Midbrain (tissue), 1 donor: Measurements from ENCODE around the gene TLE1.

Source experiments
- DNase-seq: peaks from one replicate; lab custom pipeline; 2025; lab: John Stamatoyannopoulos, UW

TLE1 gene

GRCh38 chr9:81573415-81574321 lies 115.7 kb downstream of the TLE1 start:
- DNase-seq, result no peak

GRCh38 chr9:81570083-81570482 lies 119.3 kb downstream of the TLE1 start:
- no peak for DNase-seq

DNA sequence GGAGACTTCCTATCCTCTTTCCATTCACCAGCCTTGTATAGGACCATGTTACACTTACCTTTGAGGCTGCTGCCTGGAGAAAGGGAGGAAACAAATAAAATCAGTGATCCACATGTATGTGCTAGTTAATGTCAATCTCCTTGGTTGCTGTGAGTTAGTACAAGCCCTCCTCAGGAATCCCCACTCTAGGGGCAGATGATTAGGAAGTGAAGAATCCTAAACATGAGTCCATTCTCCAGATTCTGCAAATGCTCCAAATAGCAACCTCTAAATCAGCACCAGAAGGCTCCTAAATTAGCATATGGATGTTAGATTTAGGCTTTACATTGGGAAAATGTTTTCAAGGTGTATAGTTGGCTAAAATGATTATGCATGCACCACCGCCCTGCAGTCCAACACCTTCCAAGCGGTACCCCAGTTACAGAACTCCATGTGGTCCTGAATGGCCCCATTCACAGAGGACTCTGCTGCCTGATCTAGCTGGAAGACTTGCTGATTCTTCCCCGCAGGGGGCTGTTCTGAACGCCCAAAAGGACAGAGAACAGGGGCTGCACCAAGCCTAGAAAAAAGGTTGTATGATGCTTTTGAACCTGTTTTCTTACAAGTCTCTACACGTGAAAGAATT lies 123.2 kb downstream of the TLE1 start:
- no peak for DNase-seq

DNA sequence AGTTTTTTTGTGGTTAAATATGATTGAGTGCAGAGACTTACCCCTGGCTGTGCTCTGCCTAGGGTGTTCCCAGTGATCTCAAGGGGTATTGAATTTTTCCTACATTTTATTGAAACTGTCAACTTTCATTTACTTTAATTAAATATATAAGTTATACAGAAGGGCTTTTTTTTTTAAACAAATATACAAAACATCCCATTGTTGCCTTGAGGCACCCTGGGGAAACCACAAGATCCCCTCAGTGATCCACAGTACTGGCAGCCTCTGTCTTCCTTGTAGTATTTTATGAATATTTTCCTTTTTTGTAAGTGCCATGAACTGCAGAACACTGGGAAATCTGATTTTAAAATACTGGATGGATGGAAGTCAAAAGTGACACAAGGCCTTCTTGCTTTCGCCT lies 123.7 kb downstream of the TLE1 start:
- no peak for DNase-seq

- no peak for DNase-seq
Observed at GRCh38 chr9:81565144-81565543, 124.2 kb downstream of the TLE1 start.

GRCh38 chr9:81564632-81565031 lies 124.7 kb downstream of the TLE1 start:
- peak; percentile 56 for DNase-seq

GRCh38 chr9:81563739-81564138 lies 125.6 kb downstream of the TLE1 start:
- DNase-seq, result no peak

- DNase-seq, result no peak
Observed at GRCh38 chr9:81563020-81563407, 126.3 kb downstream of the TLE1 start.

DNA sequence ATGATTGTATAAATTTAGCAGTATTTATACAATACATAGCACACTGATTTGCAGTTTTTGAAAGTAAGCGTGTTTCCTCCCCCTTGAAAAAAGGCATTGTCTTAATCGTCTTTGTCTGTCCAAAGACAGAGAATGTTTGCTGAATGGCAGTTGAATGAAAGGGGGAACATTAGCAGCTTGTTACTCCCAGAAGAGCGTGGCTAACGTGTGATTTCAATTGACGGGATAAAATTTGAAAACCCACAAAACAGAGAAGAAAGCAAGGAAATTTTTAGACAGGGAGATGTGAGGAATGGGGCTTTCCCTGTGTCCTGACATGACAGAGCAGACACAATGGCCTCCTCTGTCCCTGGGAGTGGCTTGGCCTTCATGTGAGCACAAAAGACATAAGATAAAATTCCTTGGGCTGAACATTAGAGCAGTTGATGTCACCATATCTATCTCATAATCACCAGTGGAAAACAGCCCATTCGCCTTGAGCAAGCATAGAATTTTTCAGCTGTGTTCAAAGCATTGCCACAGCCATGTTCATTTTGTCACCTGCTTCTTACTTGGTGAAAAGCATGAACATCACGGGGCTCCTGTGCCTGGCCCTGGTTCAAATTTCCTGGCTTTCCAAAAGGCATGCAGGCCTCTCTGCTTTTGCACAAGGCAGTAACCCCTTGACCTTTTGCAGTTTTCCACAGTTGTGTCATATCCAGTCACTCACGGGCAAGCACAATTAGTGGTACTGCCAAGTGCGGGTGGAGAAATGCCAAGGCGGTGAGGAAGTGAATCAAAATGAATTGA lies 126.9 kb downstream of the TLE1 start:
- DNase-seq, result no peak

DNA sequence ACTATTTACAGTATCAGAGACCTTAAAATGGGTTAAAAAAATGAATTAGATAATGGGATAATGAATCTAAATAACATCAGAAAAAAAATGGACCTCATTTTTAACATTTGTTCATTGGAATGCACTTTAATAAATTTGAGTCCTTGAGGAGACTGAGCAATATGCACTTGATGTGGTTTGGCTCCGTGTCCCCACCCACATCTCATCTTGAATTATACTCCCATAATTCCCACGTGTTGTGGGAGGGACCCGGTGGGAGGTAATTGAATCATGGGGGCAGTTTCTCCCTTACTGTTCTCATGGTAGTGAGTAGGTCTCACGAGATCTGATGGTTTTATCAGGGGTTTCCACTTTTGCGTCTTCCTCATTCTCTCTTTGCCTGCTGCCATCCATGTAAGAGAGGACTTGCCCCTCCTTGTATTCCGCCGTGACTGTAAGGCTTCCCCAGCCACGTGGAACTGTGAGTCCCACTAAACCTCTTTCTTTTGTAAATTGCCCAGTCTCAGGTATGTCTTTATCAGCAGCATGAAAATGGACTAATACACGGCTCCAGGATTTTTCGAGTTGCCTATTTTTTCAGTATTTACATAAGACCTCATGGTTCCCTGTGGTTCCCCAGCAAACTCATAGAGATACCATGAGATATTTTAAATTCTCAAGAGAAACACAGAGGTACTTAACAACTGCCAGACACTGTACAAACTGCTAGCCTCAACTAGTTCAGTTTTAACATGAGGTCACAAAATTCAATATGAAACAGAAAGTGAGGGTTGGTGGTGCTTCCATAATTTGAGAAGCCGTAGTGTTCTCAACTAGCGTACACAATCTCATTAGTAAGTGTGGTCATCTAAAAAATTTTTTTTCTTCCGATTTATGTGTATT lies 128.3 kb downstream of the TLE1 start:
- DNase-seq, result no peak

DNA sequence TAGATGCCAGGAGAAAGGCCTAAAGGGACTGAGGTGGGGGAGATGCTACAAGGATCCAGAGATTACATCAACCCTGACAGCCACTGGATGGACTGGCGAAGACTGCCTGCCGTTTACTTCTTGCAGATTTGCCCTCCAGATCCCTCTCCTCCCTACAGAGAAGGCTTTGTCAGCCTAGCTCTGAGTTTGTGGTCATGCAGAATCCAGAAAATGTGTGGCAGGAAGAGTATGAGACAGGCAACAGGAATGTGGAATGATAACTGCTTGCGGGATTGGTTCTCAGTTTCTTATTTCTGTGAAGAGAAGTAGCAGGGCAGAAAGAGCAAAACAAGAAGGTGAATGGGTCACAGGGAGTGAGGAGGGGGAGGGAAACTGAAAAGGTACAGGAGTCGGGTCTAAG lies 129.6 kb downstream of the TLE1 start:
- DNase-seq, result no peak

GRCh38 chr9:81559197-81559596 lies 130.2 kb downstream of the TLE1 start:
- DNase-seq, result no peak

DNA sequence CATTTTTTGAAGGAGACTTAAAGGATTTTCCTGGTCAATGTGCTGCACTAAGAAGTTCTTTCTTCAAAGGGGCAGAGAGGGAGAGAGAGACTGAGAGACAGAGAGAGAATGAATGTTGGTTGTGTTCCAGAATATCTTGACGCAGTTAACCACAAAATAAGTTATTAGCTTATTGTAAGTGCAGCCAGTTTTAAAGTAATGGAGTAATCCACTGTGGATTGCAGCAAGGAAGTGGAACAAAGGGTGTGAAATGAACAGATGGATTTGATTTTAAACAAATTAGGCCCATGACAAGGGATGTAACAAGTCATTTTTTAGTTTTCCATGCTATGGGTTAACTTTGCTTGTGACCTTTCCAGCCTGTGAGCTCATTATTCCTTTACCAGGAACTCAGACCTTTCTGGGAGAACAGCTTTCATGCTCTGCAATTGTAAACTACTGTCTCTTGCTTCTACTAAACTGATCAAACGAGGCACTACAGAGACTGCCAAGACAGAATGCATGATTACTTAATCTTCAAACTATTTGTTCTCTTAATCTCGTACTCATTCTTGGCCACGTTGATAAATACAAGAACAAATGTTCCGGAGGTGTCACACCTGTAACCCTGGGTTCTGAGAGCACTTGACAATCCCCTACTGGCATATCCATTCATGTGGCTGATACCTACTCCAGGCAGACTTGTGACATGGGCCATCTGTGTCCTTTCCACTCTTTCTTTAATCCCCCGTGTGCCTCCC lies 131.1 kb downstream of the TLE1 start:
- DNase-seq, result no peak

- DNase-seq, result no peak
Observed at GRCh38 chr9:81557452-81558090, 131.8 kb downstream of the TLE1 start.

DNA sequence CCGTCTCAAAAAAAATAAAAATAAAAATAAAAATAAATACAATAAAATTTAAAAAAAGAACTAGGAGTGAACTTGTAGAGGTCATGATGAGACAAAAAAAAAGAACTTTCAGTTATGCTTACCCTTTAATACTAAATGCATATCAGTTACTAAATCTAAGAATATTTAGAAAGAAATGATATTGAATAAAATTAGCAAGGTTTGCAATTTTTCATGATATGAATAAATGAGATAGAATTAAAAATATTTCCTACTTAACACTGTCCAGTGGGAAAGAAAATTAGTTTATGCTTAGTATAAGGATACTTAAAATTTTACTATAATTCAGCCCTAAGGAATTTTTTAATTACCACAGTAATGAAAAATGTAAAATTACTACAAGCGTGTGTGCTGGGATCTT lies 132.4 kb downstream of the TLE1 start:
- DNase-seq, result no peak

DNA sequence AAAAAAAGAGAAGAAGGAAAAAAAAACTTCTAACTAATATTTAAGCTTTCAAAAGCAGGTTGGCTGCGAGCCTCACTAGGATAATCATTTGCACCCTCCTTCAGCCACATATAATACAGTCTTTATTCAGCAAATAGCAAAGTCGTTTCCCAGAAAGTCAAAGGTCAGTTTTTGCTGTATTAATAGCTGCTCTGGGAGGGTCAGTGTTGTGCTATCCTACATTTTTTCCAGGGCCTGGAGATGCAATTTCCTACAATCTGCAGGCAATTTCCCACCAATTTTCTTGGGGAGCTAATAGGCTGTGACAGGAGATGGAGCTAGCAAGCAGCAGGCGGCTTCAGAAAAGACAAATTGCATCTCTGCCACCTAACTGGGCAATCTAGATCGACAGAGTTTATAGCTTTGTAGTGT lies 136.8 kb downstream of the TLE1 start:
- no peak for DNase-seq

GRCh38 chr9:81550207-81550583 lies 139.2 kb downstream of the TLE1 start:
- no peak for DNase-seq

GRCh38 chr9:81549500-81550206 lies 139.7 kb downstream of the TLE1 start:
- DNase-seq, result no peak

DNA sequence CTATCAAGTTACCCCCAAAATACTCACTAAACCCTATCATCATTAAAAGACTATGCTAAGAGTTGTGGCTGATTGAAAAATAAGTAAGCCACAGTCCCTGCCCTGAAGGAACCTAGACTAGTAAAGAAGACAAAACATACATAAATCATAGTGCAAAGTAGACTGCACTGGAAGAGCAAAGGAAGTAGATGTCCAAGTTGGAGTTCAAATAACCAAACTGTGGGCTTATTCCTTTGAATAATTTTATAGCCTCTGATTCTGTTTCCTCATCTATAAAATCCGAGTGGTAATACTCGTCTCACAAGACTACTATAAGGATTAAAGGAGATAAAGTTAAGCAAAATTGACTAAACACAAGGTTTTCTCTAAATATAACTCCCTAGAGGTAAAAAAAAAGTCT lies 140.4 kb downstream of the TLE1 start:
- no peak for DNase-seq

DNA sequence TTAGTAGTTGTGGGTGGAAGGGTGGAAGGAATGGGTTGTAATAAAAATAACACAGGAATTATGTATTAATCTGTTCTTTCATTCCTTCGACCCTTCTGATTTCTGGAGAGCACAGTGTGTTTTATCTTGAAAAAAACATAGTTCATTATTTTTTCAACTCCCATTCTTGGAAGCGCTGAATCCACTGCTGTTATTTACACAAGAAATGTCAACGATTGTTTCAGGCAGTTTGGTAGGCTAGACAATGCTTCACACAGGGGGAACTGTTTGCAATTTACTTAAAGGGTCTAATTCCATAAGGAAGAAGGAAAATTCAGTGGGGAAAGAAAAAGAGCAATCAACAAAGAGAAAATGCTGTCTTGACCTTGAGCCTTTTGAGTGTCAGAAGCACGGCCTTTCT lies 142.9 kb downstream of the TLE1 start:
- DNase-seq, result no peak
